Endothelial cell (in vitro differentiated cells): ENCODE measurements around the gene LYVE1. TPM values are rescaled to one million over a fixed set of nuclear protein-coding genes. Genes with fewer than 3 reads are reported as not detected.

ENCODE experiments used
- DNase-seq: peaks from one replicate; pipeline ENCODE4 v3.0.0; 2021; ENCODE audit warnings: low spot score
- H3K27ac Mint-ChIP-seq: one replicate; pipeline ENCODE4 v1.8.0; 2021; ENCODE audit warnings: mixed read lengths, inconsistent platforms; ENCODE audit not compliant: unreplicated experiment
- H3K27me3 Mint-ChIP-seq: one replicate; pipeline ENCODE4 v1.8.0; 2021; ENCODE audit warnings: mild to moderate bottlenecking, moderate library complexity, mixed read lengths, inconsistent platforms; ENCODE audit not compliant: unreplicated experiment
- H3K36me3 Mint-ChIP-seq: one replicate; pipeline ENCODE4 v1.8.0; 2021; ENCODE audit warnings: mild to moderate bottlenecking, low read depth, mixed read lengths, inconsistent platforms; ENCODE audit not compliant: unreplicated experiment
- H3K4me1 Mint-ChIP-seq: one replicate; pipeline ENCODE4 v1.8.0; 2021; ENCODE audit warnings: mild to moderate bottlenecking, mixed read lengths, inconsistent platforms; ENCODE audit not compliant: unreplicated experiment
- H3K4me3 Mint-ChIP-seq: one replicate; pipeline ENCODE4 v1.8.0; 2021; ENCODE audit warnings: mild to moderate bottlenecking, mixed read lengths, inconsistent platforms; ENCODE audit not compliant: unreplicated experiment
- H3K9me3 Mint-ChIP-seq: one replicate; pipeline ENCODE4 v1.8.0; 2021; ENCODE audit warnings: mixed read lengths, inconsistent platforms; ENCODE audit not compliant: unreplicated experiment
- CTCF ChIP-seq: fragments of 200-600 bp; sonication (generic); IDR thresholded peaks from one replicate; pipeline ENCODE4 v1.5.0; 2021; ENCODE audit warnings: antibody characterized with exemption; ENCODE audit not compliant: unreplicated experiment
- total RNA-seq: library from RNA; stranded (reverse); fragmentation: NEBNext Ultra II Directional; extraction: Animal tissue kit (Norgen Biotek cat#: 25700); gene quantifications from one replicate; pipeline ENCODE4 v1.2.1, GENCODE V29; 2021; ENCODE audit not compliant: unreplicated experiment

The LYVE1 gene
- total RNA-seq, 1 donor from 2014 or later, result not detected

- Mint-ChIP-seq H3K27me3 (no peaks in the 10 kb centered on the region), H3K9me3 (no peaks in the 10 kb centered on the region), H3K4me3 (no peak overlapping the region), H3K36me3 (peaks cover 6% of the 10 kb centered on the region), H3K4me1 (peaks cover 4% of the 10 kb centered on the region), H3K27ac (no peak overlapping the region)
- no peak for DNase-seq
- no peak for TF ChIP-seq CTCF
Observed at GRCh38 chr11:10522276-10522675, 46.2 kb downstream of the LYVE1 start.

- TF ChIP-seq CTCF, result no peak
- H3K36me3 Mint-ChIP-seq, result no peaks in the 10 kb centered on the region
- H3K27me3 Mint-ChIP-seq, result no peaks in the 10 kb centered on the region
- H3K4me1 Mint-ChIP-seq, result peaks cover 4% of the 10 kb centered on the region
- no peak overlapping the region for H3K27ac Mint-ChIP-seq
- no peaks in the 10 kb centered on the region for H3K9me3 Mint-ChIP-seq
- no peak for DNase-seq
- no peak overlapping the region for H3K4me3 Mint-ChIP-seq
Observed at GRCh38 chr11:10520562-10520961, 47.9 kb downstream of the LYVE1 start.

DNA sequence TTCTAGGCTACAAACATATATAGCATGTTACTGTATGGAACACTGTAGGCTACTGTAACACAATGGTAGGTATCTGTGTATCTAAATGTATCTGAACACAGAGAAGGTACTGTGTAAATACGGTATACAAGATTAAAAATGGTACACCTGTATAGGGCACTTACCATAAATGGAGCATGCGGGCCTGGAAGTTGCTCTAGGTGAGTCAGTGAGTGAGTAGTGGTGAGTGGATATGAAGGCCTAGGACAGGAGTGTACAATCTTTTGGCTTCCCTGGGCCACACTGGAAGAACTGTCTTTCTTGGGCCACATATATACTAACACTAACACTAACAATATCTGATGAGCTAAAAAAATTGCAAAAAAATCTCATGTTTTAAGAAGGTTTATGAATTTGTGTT lies 48.8 kb downstream of the LYVE1 start:
- Mint-ChIP-seq H3K36me3 (no peaks in the 10 kb centered on the region), H3K9me3 (no peaks in the 10 kb centered on the region), H3K27ac (no peak overlapping the region), H3K27me3 (no peaks in the 10 kb centered on the region), H3K4me3 (no peak overlapping the region), H3K4me1 (peaks cover 2% of the 10 kb centered on the region)
- no peak for TF ChIP-seq CTCF
- DNase-seq, result no peak

DNA sequence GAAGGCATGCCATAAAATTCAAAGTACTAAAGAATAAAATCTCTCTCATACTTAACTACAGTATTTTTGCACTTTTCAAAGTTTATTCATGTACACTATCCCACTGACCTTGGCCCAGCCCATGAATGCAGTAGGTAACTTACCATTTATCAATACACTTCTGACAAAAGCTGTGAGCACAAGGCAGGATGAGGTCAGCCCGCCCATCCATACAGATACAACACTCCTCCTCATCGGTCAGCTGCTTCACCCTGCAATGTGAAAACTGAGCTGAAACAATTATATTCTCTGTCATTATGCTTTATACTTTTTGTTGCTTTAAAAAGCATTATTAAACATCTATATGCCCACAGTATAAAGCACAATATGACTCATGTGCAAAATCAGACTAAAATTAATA lies 49.6 kb downstream of the LYVE1 start:
- DNase-seq, result no peak
- no peak overlapping the region for H3K4me3 Mint-ChIP-seq
- H3K36me3 Mint-ChIP-seq, result no peaks in the 10 kb centered on the region
- no peak for TF ChIP-seq CTCF
- H3K9me3 Mint-ChIP-seq, result no peaks in the 10 kb centered on the region
- H3K27me3 Mint-ChIP-seq, result no peaks in the 10 kb centered on the region
- no peak overlapping the region for H3K27ac Mint-ChIP-seq
- no peaks in the 10 kb centered on the region for H3K4me1 Mint-ChIP-seq

DNA sequence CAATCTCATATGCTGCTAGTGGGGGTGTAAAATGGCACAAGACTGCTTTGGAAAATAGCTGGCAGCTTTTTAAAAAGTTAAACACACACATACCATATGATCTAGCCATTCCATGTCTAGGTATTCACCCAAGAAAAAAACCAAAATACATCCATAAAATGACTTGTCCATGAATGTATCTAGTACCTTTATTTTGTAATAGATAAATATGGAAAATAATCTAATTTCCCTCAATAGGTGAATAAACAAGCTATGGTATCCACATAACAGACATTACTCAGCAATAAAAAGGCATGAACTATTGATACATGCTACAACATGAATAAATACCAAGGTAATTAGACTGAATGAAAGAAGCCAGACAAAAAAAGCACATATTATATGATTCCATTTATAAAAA lies 50.3 kb downstream of the LYVE1 start:
- Mint-ChIP-seq H3K27me3 (no peaks in the 10 kb centered on the region), H3K4me1 (no peaks in the 10 kb centered on the region), H3K36me3 (no peaks in the 10 kb centered on the region), H3K27ac (no peak overlapping the region), H3K9me3 (no peaks in the 10 kb centered on the region), H3K4me3 (no peak overlapping the region)
- DNase-seq, result no peak
- TF ChIP-seq CTCF, result no peak
